K562 (cell line): Measurements from ENCODE around the gene POLA1. TPM values are rescaled to one million over a fixed set of nuclear protein-coding genes. Genes with fewer than 3 reads are reported as not detected.
"Not testable (repeated sequence)": the region's sequence is repeated elsewhere in the genome, so short reads cannot be mapped to it uniquely, and the experiment has no call there.

Experiments used
- ATAC-seq: fragments of 200-7000 bp; cut with Tn5 transposase; 3 replicates; pipeline ENCODE4 v1.9.1; 2020; ENCODE audit warnings: moderate library complexity
- BruUV-seq: library from RNA; stranded (reverse); fragments of 400-500 nt; replicated peaks from 2 replicates; lab custom pipeline; 2021; lab: Mats Ljungman, UMichigan
- CTCF ChIA-PET: fragments of 300-600 bp; formaldehyde crosslinking; extraction: SDS; loops from one replicate; lab custom pipeline; 2021; ENCODE audit warnings: low intra/inter-chr PET ratio; lab: Yijun Ruan, JAX
- POLR2A ChIA-PET: fragments of 300-600, 350-650 bp; sonication (Branson Sonifier 250); formaldehyde crosslinking; extraction: SDS; loops from one replicate; lab custom pipeline; 2021; ENCODE audit warnings: antibody characterized with exemption, inconsistent platforms; lab: Yijun Ruan, JAX
- DNase-seq, 4 experiments: peaks; one replicate each; pipeline versions ENCODE4 v3.0.0 to v3.0.0-alpha.2; 2011 to 2018; ENCODE audit warnings: low spot score in 3 of 4, mixed read lengths in 3 of 4; ENCODE audit errors: extremely low read depth in 1 of 4
- FAIRE-seq: peaks from 2 replicates; lab custom pipeline; 2011; peaks lifted over from hg19 to GRCh38; lab: Jason Lieb, UNC
- H2AFZ ChIP-seq: 2 replicates; pipeline ENCODE4 v1.6.0; 2011; ENCODE audit warnings: low read depth, low read length, control low read depth, inconsistent platforms
- H3K27ac ChIP-seq: fragments of 200-600 bp; 3 replicates; pipeline ENCODE4 v1.8.0; 2011; ENCODE audit warnings: low read depth, mild to moderate bottlenecking, control low read depth, inconsistent platforms, low read length, moderate library complexity, mixed read lengths; ENCODE audit errors: extremely low read depth
- H3K27me3 ChIP-seq, 2 experiments: fragments of 300-600 bp in 1 of 2; 2 replicates in 1 of 2; 3 replicates in 1 of 2; pipeline versions ENCODE4 v1.6.0 to v1.8.0; 2011; ENCODE audit warnings: inconsistent platforms in 2 of 2, low read length in 2 of 2, mild to moderate bottlenecking in 1 of 2, mixed read lengths in 1 of 2, moderate library complexity in 1 of 2; ENCODE audit not compliant: control insufficient read depth in 2 of 2, insufficient read depth in 2 of 2
- H3K36me3 ChIP-seq: fragments of 300-600 bp; 3 replicates; pipeline ENCODE4 v1.8.0; 2011; ENCODE audit warnings: mild to moderate bottlenecking, low read length, inconsistent platforms; ENCODE audit not compliant: control insufficient read depth, insufficient read depth
- H3K4me1 ChIP-seq, 2 experiments: fragments of 200-600 bp in 1 of 2; replicated peaks in 1 of 2; 2 replicates in 1 of 2; 3 replicates in 1 of 2; pipeline versions ENCODE4 v1.5.1 to v1.8.0; 2011; ENCODE audit warnings: inconsistent platforms in 2 of 2, low read length in 2 of 2, mild to moderate bottlenecking in 1 of 2, mixed read lengths in 1 of 2, moderate library complexity in 1 of 2; ENCODE audit not compliant: control insufficient read depth in 2 of 2, insufficient read depth in 2 of 2
- H3K4me2 ChIP-seq: 2 replicates; pipeline ENCODE4 v1.6.1; 2011; ENCODE audit warnings: low read length, control low read depth, inconsistent platforms, mixed read lengths; ENCODE audit not compliant: insufficient read depth
- H3K4me3 ChIP-seq: fragments of 200-600 bp; sonication (generic), shearing (Covaris generic); 2 replicates; pipeline ENCODE4 v1.5.1; 2016; ENCODE audit warnings: control low read depth, inconsistent platforms
- H3K79me2 ChIP-seq: fragments of 200-600 bp; 3 replicates; pipeline ENCODE4 v1.8.0; 2011; ENCODE audit warnings: low read length, inconsistent platforms; ENCODE audit not compliant: control insufficient read depth, insufficient read depth
- H3K9ac ChIP-seq, 2 experiments: 2 replicates each; pipeline versions ENCODE4 v1.6.0 to v1.6.1; 2011; ENCODE audit warnings: low read depth in 2 of 2, low read length in 2 of 2, control low read depth in 1 of 2, inconsistent platforms in 1 of 2, mild to moderate bottlenecking in 1 of 2, mixed read lengths in 1 of 2; ENCODE audit not compliant: insufficient read depth in 1 of 2
- H3K9me1 ChIP-seq: one replicate; pipeline ENCODE4 v1.6.0; 2011; ENCODE audit warnings: inconsistent platforms, mild to moderate bottlenecking, low read length, moderate library complexity; ENCODE audit not compliant: control insufficient read depth, insufficient read depth
- H3K9me3 ChIP-seq: replicated peaks from 2 replicates; pipeline ENCODE4 v1.5.1; 2011; ENCODE audit warnings: low read depth, low read length, inconsistent platforms; ENCODE audit not compliant: control insufficient read depth, insufficient read depth
- H4K20me1 ChIP-seq: replicated peaks from 2 replicates; pipeline ENCODE4 v1.6.1; 2011; ENCODE audit warnings: low read length, inconsistent platforms, mixed read lengths; ENCODE audit not compliant: control insufficient read depth, insufficient read depth
- CREM ChIP-seq: IDR thresholded peaks from 2 replicates; pipeline ENCODE4 v1.6.1; 2014; ENCODE audit warnings: antibody characterized with exemption, low read depth
- CTCF ChIP-seq, 3 experiments: IDR thresholded peaks in 2 of 3; conservative IDR thresholded peaks in 1 of 3; 2 replicates each; pipeline ENCODE4 v1.5.1; 2011 to 2012; ENCODE audit warnings: low read length in 3 of 3, mild to moderate bottlenecking in 3 of 3, control low read depth in 2 of 3, improper control_type of control experiment in 1 of 3, inconsistent platforms in 1 of 3, low read depth in 1 of 3, mixed read lengths in 1 of 3, moderate library complexity in 1 of 3; ENCODE audit not compliant: insufficient read depth in 2 of 3
- RAD21 ChIP-seq, 2 experiments: fragments of 250-450 bp in 1 of 2; fragments of 450-650 bp in 1 of 2; sonication (Bioruptor Pico) in 1 of 2; formaldehyde crosslinking in 1 of 2; IDR thresholded peaks in 1 of 2; conservative IDR thresholded peaks in 1 of 2; 2 replicates each; pipeline versions ENCODE4 v1.4.0 to v1.8.0; 2020 to 2022; ENCODE audit warnings: mild to moderate bottlenecking in 2 of 2, moderate library complexity in 1 of 2
- WGBS: fragments of 100-300 bp; shearing (Covaris generic); methylation state at CpG from one replicate; pipeline ENCODE4 v1.1.6; 2016; ENCODE audit warnings: low coverage, mixed read lengths; ENCODE audit not compliant: insufficient coverage; ENCODE audit errors: missing lambda C conversion rate; 5-methylcytosine and 5-hydroxymethylcytosine counted together
- in situ Hi-C: fragments of 300-500 bp; cut with MboI; formaldehyde crosslinking; loops from 4 replicates; pipeline ENCODE4 v1.15.0; 2018; ENCODE audit warnings: inconsistent platforms, mixed read lengths
- intact Hi-C: fragments of 100-400 bp; cut with micrococcal nuclease; formaldehyde crosslinking; loops from 2 replicates; pipeline ENCODE4 v1.14.2; 2022
- polyA plus RNA-seq, 8 experiments: library from polyadenylated mRNA; depleted of rRNA in 4 of 8; stranded (reverse) in 5 of 8; unstranded in 3 of 8; fragments of >200 nt; fragmentation: Nextera tagmentation in 2 of 8; fragmentation: Illumina TruSeq in 1 of 8; extraction: Ambion mirVana in 2 of 8; extraction: Trizol in 1 of 8; gene quantifications; 2 replicates each; pipeline versions ENCODE4 v1.2.1 to v1.2.3, GENCODE V29; 2011 to 2014; ENCODE audit warnings: inconsistent platforms in 1 of 8, missing spikeins in 1 of 8
- total RNA-seq, 7 experiments: library from RNA; depleted of rRNA in 6 of 7; stranded (reverse); fragments of >200 nt in 6 of 7; fragmentation: Illumina TruSeq in 2 of 7; extraction: Trizol in 2 of 7; gene quantifications; 2 replicates each; pipeline versions ENCODE4 v1.2.1 to v1.2.3, GENCODE V29; 2011 to 2021; ENCODE audit warnings: low replicate concordance in 1 of 7

POLA1 gene
- total and polyA plus RNA-seq, 9 of the 15 experiments (the other 6 are each of a cell fraction or from before 2014, with no cell fraction given) = 8.6 to 48.4 (median 27.4) TPM

GRCh38 chrX:24651783-24652182, 41.9 kb upstream of the POLA1 start:
- no peak for TF ChIP-seq CREM
- TF ChIP-seq, all 486 proteins: peak for 0
- Histone ChIP-seq H3K9me3 (no peaks in the 10 kb centered on the region), H3K27me3 (no peaks in the 10 kb centered on the region), H3K27ac (no peak overlapping the region), H3K4me2 (no peak overlapping the region), H4K20me1 (no peaks in the 10 kb centered on the region), H3K9me1 (no peaks in the 10 kb centered on the region), H3K36me3 (no peaks in the 10 kb centered on the region), H3K4me3 (no peak overlapping the region), H3K4me1 (peaks cover 0 to 2% of the 10 kb centered on the region in 2 experiments; a peak in 1 of 5 replicates), H2AFZ (no peak overlapping the region), H3K9ac (no peak overlapping the region), H3K79me2 (no peaks in the 10 kb centered on the region)
- ChIA-PET CTCF (no interaction called here), POLR2A (no interaction called here)
- in situ Hi-C loops = no loop called here
- DNase-seq (no peak), FAIRE-seq (peak; percentile 42), ATAC-seq (no peak)
- intact Hi-C loops = no loop called here
- no TSS peak for BruUV-seq
- WGBS = 5% methylated on average over 2 of the region's 2 CpGs

- H3K9me1 ChIP-seq, in situ Hi-C loops, FAIRE-seq, H4K20me1 ChIP-seq, H3K4me3 ChIP-seq, H3K9ac ChIP-seq, H3K27me3 ChIP-seq, H2AFZ ChIP-seq, H3K79me2 ChIP-seq, BruUV-seq, intact Hi-C loops, H3K4me1 ChIP-seq, H3K4me2 ChIP-seq, CTCF ChIA-PET, DNase-seq, H3K9me3 ChIP-seq, H3K27ac ChIP-seq, H3K36me3 ChIP-seq: not testable (repeated sequence)
- 27% methylated on average over 5 of the region's 9 CpGs for WGBS
- TF ChIP-seq RAD21 (CRISPR knock-in tag; conservative IDR thresholded peaks at IDR 0.05 in 1 of 2, IDR thresholded peaks at IDR 0.05 in 1 of 2) (0 out of 4 replicates have a peak, but pooled peaks of 1 of the 2 experiments have one; percentile 16), CTCF (IDR thresholded peaks at IDR 0.05 in 2 of 3, conservative IDR thresholded peaks at IDR 0.05 in 1 of 3; ENCODE audit: insufficient read depth in 2 of 3, low read depth in 1 of 3, low read length in 3 of 3) (peak in 1 of 3 experiments; percentile 19; a peak in 1 of 6 replicates)
- ATAC-seq = 0 out of 3 replicates have a peak, but pooled peaks have one; percentile 49
- POLR2A ChIA-PET = interaction anchor here (1.0 kb wide), 1 partner anchor 38 kb away, joined by 3 read pairs; the partner anchor contains the start of gene POLA1
Observed at GRCh38 chrX:24655679-24656078, 38.0 kb upstream of the POLA1 start.
